COR-L47 (cell line): ENCODE measurements around the gene TENM3.

Experiments
- DNase-seq: peaks from one replicate; lab custom pipeline; 2025; lab: John Stamatoyannopoulos, UW

Gene TENM3

GRCh38 chr4:182694551-182694950 is 451.3 kb downstream of the TENM3 start:
- DNase-seq: no peak

DNA sequence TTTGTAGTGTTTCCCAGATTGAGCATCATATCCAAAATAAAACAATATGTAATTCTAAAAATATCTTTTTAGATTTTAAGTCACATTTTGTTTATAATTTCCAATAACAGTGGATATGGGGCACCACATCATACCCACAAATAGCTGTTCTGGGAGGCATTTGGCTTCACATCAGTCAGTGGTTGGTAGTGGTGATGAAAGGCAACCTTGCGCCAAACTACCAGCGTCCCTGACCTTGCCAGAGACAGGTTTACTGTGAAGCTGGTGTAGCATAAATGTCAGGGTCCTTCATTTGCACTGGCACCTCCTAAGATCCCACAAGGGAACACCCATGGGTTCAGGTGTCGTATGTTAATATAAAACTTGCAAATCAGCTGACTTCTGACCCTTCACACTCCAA is 451.8 kb downstream of the TENM3 start:
- no peak for DNase-seq

- no peak for DNase-seq
Observed at GRCh38 chr4:182695842-182696241, 452.6 kb downstream of the TENM3 start.

DNA sequence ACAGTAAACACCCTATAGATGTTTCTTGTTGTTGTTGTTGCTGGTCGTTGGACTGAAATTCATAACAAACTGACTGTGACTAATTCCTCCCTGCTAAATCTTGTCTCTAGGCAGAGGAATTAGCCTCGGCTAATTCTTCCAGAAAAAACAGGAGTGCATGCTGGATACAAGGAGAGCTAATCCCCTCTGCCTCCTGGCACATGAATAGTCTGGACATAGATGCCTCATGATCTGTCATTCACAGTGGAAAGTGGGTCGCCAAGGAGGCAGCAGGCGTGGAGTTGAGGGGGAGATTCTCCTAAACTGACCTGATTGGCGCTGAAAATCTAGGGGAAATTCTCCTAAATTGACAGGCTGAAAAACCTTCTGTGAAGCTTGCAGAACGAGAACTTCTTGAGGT is 453.9 kb downstream of the TENM3 start:
- DNase-seq: no peak

- no peak for DNase-seq
Observed at GRCh38 chr4:182698212-182698611, 455.0 kb downstream of the TENM3 start.

DNA sequence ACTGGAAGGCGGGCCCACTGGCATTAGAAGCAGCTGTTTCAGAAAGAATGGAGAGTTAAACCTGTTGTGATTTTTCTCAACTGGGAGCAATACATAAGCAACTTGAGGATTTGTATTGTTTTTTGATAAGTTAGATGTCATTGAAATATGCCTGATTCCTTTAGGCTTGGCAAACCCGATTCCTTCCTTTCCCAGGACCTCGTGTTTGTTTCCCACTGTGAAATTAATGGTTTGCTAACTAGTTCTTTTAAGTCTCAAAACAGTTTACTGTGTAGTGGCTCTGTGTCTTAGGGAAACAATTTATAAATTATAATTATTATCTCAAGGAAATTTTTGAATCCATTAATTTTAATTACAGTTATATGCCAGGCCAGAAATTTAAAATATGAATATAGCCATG is 456.0 kb downstream of the TENM3 start:
- DNase-seq: no peak

DNA sequence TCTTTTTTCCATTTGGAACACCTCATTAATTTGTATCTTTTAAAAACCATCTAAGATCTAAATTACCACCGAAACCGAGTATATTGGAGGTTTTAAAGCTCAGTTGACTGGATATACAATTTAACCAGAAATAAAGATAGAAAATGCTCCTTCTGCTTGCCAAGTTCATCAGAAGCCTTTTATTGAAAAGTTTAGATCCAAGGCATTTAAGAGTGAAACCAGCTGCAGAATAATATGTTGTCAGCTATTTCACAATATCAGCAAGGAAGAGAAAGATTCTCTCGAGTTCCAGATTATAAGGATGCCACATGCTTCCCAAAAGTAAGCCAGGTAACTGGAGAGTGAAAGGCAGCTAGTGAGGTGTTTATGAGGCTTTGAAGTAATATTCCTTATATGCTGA is 456.6 kb downstream of the TENM3 start:
- no peak for DNase-seq

GRCh38 chr4:182700362-182701160 is 457.4 kb downstream of the TENM3 start:
- DNase-seq: no peak

DNA sequence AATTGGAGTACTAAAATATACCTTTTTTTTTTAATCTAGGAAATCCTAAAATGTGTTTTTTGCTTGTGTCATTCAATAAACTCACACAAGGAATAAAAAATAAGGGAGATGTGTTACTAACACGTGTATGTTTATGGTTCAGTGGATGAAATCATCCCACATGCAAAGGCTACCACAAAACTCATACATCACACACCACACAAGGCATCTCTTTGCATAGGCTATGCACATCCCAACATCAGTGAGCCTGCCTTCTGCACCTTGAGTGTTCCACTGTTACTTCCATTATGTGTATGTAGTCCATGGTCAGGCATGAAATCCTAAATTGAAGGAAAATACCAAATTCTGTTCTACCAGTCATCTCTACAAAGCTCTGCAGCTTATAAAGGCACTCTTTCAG is 460.9 kb downstream of the TENM3 start:
- no peak for DNase-seq

GRCh38 chr4:182704948-182705347 is 461.7 kb downstream of the TENM3 start:
- DNase-seq: no peak

DNA sequence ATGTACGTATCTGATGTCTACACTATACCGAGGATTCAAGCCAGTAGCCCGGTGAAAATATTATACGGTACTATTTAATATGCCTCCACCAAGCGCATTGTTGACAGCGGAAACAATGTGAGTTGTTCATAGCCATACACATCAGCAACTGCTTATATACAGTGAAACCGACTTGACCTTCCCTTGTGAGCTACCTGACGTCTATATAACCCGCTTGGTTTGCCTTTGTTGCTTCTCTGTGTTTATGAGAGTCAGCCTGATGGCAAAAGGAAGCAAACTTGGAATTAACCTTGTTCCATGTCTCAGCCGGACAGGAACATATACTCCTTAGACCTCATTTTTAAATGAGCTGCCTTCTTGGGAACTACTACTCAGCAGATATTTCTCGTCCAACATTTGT is 462.2 kb downstream of the TENM3 start:
- no peak for DNase-seq

GRCh38 chr4:182711211-182711610 is 468.0 kb downstream of the TENM3 start:
- DNase-seq: no peak

DNA sequence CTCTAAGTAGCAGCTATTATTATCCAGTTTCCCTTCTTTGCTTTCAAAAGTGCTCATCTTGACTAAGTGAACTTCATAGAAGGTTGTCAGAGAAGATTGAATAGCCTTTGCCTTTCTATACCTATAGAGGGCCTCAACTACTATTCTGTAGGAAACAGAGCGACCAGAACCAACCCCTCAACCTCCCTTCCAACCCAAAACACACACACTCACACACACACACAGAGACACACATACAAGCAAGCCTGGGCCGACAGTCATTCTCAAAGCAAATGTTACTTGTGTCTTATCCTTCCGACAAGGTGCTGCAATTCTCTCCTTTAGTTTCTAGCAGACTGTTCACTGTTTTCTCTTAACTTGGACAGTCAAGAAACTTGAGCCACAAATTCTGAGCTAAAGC is 472.3 kb downstream of the TENM3 start:
- no peak for DNase-seq

DNA sequence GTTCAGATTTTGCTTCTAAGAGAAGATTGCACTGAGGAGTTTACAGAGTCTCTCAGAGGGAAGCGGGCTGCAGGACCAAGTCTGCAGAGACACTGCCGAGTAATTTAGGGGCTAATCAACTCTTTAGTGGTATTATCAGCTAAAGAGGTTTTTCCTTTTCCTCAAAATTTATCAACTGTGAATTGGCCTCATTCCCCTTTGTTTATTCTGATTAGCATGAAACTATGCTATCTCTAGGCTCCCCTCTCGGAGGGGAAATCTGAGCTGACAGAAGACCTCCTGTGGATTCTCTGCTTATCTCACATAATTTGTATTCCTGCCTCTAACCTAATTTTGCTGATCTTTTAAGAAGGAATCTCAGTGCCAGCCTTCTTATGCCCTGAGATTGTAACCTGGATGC is 473.0 kb downstream of the TENM3 start:
- DNase-seq: no peak

GRCh38 chr4:182717788-182718583 is 474.8 kb downstream of the TENM3 start:
- no peak for DNase-seq

GRCh38 chr4:182724414-182724813 is 481.2 kb downstream of the TENM3 start:
- DNase-seq: no peak

- no peak for DNase-seq
Observed at GRCh38 chr4:182729516-182729915, 486.3 kb downstream of the TENM3 start.

DNA sequence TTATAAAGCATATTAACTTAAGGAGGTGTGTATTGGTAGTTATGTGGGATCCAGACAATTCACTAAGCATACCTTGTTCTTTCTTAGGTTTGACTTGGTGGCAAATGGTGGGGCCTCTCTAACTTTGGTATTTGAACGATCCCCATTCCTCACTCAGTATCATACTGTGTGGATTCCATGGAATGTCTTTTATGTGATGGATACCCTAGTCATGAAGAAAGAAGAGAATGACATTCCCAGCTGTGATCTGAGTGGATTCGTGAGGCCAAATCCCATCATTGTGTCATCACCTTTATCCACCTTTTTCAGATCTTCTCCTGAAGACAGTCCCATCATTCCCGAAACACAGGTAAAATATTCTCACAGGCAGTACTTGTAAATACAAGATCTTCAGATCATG is 487.6 kb downstream of the TENM3 start:
- no peak for DNase-seq

GRCh38 chr4:182736207-182736606 is 493.0 kb downstream of the TENM3 start:
- DNase-seq: no peak

- no peak for DNase-seq
Observed at GRCh38 chr4:182738283-182739047, 495.3 kb downstream of the TENM3 start.

GRCh38 chr4:182740256-182740655 is 497.1 kb downstream of the TENM3 start:
- DNase-seq: no peak

DNA sequence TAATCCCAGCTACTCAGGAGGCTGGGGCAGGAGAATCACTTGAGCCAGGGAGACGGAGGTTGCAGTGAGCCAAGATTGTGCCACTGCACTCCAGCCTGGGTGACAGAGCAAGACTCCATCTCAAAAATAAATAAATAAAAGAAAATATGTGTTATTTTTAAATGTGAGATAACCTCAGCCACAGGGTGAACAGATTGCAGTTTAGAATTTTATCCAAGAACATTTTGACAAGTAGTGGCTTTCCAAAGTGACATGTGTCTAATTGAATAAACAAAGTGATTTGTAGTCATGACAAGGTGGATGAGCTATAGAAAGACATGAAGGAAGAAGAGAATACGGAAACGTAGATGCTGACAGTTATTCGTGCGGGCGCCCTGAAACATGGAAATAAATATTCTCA is 497.9 kb downstream of the TENM3 start:
- DNase-seq: no peak

- no peak for DNase-seq
Observed at GRCh38 chr4:182741914-182742313, 498.7 kb downstream of the TENM3 start.
